GM12875 (cell line): Measurements from ENCODE around the gene IGSF9.

ENCODE experiments used
- H3K4me3 ChIP-seq: one replicate; pipeline ENCODE4 v1.5.1; 2011; ENCODE audit warnings: low read depth, low read length, control low read depth
- TF ChIP-seq, protein P1 (sequence below): IDR thresholded peaks from 2 replicates; pipeline ENCODE4 v1.5.1; 2011; ENCODE audit warnings: low read depth, mild to moderate bottlenecking, control low read depth, inconsistent platforms, low read length, moderate library complexity, borderline replicate concordance; ENCODE audit not compliant: insufficient read depth

IGSF9 gene

DNA sequence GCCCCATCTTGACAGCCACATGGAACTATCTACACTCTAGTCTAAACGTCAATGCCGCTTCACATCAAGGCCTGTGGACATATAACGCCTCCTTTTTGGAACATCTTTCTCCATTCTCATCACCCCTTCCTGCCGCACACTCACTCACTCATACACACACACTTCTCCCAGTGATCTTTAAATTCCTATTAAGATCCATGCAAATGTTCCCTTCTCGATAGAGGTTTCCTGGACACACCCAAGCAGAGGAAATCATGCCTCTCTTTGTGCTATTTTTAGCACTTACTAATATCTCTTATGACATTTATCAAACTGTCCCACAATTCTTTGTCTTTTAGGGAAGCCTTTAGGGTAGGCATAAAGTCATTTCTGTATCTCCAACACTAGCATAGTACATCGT is 36.9 kb upstream of the IGSF9 start:
- H3K4me3 ChIP-seq: no peak overlapping the region

GRCh38 chr1:159981351-159982055 is 36.1 kb upstream of the IGSF9 start:
- H3K4me3 ChIP-seq: no peak overlapping the region
- TF ChIP-seq, protein P1, sequence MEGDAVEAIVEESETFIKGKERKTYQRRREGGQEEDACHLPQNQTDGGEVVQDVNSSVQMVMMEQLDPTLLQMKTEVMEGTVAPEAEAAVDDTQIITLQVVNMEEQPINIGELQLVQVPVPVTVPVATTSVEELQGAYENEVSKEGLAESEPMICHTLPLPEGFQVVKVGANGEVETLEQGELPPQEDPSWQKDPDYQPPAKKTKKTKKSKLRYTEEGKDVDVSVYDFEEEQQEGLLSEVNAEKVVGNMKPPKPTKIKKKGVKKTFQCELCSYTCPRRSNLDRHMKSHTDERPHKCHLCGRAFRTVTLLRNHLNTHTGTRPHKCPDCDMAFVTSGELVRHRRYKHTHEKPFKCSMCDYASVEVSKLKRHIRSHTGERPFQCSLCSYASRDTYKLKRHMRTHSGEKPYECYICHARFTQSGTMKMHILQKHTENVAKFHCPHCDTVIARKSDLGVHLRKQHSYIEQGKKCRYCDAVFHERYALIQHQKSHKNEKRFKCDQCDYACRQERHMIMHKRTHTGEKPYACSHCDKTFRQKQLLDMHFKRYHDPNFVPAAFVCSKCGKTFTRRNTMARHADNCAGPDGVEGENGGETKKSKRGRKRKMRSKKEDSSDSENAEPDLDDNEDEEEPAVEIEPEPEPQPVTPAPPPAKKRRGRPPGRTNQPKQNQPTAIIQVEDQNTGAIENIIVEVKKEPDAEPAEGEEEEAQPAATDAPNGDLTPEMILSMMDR: no peak

More for the DNA sequence above, 36.9 kb upstream of the IGSF9 start:
- TF ChIP-seq, protein P1: no peak

DNA sequence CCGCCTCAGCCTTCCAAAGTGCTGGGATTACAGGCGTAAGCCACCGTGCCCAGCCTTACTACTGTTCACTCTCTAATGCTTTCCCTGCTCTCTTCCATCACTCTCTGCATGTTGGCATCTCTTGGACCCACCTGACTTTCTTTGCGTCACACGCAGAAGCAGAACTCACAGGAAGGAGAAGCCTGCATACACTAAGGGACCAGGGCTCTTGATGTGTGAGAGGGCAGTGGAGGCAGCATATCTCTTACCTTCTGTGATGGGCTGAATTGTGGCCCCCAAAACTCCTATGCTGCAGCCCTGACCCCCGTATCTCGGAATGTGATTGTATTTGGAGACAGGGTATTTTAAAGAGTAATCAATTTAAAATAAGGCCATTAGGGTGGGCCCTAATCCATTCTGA is 35.4 kb upstream of the IGSF9 start:
- TF ChIP-seq, protein P1: no peak
- no peak overlapping the region for H3K4me3 ChIP-seq

DNA sequence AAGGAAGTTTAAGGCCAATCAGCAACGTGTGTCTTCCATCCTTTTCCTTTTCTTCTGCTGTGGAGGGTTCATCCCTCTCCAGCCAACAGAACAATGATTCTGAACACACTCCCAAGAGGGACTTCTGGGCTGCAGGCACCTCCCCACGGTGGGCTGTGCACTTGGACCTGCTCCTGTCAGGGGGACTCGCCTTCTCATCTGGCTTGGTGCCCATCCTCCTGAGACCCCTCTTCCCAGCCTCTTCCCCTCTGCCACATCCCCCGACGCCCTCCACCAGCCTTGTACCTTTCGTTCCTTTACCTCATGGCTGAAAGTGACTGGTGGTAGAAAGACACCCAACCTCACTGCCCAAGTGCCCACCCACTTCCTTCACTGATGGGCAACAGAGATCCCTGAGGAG is 34.7 kb upstream of the IGSF9 start:
- TF ChIP-seq, protein P1: no peak
- H3K4me3 ChIP-seq: no peak overlapping the region

GRCh38 chr1:159979257-159979656 is 33.8 kb upstream of the IGSF9 start:
- no peak overlapping the region for H3K4me3 ChIP-seq
- TF ChIP-seq, protein P1: no peak

- H3K4me3 ChIP-seq: no peak overlapping the region
- TF ChIP-seq, protein P1: no peak
Observed at GRCh38 chr1:159978107-159978398, 32.6 kb upstream of the IGSF9 start.

DNA sequence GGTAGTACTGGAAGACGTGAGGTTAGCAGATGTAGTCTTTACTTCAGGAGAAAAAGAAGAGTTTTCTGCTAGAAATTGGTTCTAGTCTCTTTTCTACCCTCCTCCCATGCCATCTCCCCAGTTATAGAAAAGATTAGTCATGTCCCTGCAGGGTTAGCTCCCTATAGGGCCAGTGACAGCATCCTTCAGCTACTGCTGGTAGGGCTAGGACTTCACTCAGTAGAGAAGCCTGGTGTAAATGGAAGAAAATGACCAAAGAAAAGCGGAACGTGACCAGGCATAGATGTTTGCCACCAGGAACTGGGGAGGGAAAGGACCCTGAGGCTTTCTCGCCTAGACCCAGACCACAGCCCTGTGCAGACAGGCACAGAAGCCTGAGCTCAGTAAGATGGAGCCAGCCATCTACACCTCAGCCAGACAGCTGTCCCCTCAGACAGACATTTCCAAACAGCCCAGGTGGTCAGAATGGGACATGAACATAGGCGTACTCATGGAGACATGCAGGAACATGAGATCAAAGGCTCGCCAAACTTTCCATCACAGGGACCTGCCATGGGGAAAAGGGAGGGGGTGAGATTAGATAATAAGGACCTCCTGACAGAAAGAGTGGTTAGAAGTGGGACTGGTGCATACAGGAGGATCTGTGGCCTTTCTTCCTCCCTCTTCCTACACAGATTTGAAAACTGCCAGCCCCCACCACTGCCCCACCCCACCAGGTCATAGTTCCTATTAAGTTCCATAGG is 32.1 kb upstream of the IGSF9 start:
- TF ChIP-seq, protein P1: no peak
- H3K4me3 ChIP-seq: no peak overlapping the region
